CD14-positive monocyte (primary cell): ENCODE measurements around the gene CACNA1C. TPM values are rescaled to one million over a fixed set of nuclear protein-coding genes. Genes with fewer than 3 reads are reported as not detected.

Experiments used
- DNase-seq, 3 donors: peaks; one replicate each; pipeline ENCODE4 v3.0.0-alpha.2; 2011 to 2022
- H2AFZ ChIP-seq: 2 replicates; pipeline ENCODE4 v1.6.0; 2012; ENCODE audit warnings: mild to moderate bottlenecking, low read depth, low read length, inconsistent platforms; ENCODE audit not compliant: insufficient read depth, poor library complexity, severe bottlenecking
- H3K27ac ChIP-seq, 2 donors: 1 replicate in 1 of 2; 2 replicates in 1 of 2; pipeline ENCODE4 v1.5.1; 2012 to 2013; ENCODE audit warnings: low read length in 2 of 2, control low read depth in 1 of 2, inconsistent platforms in 1 of 2, low read depth in 1 of 2, mild to moderate bottlenecking in 1 of 2
- H3K27me3 ChIP-seq, 2 donors: one replicate each; pipeline versions ENCODE4 v1.6.0 to v1.6.1; 2011 to 2013; ENCODE audit warnings: low read length in 2 of 2; ENCODE audit not compliant: control insufficient read depth in 2 of 2, insufficient read depth in 2 of 2
- H3K36me3 ChIP-seq, 2 donors: replicated peaks in 1 of 2; 1 replicate in 1 of 2; 2 replicates in 1 of 2; pipeline versions ENCODE4 v1.5.1 to v1.6.1; 2012 to 2013; ENCODE audit warnings: low read length in 2 of 2, control low read depth in 1 of 2, inconsistent platforms in 1 of 2, mild to moderate bottlenecking in 1 of 2; ENCODE audit not compliant: insufficient read depth in 2 of 2, control insufficient read depth in 1 of 2
- H3K4me1 ChIP-seq, 2 donors: 1 replicate in 1 of 2; 2 replicates in 1 of 2; pipeline versions ENCODE4 v1.5.1 to v1.6.1; 2012 to 2013; ENCODE audit warnings: low read length in 2 of 2, control low read depth in 1 of 2, inconsistent platforms in 1 of 2, mild to moderate bottlenecking in 1 of 2, moderate library complexity in 1 of 2; ENCODE audit not compliant: insufficient read depth in 2 of 2, control insufficient read depth in 1 of 2
- H3K4me2 ChIP-seq: replicated peaks from 2 replicates; pipeline ENCODE3; 2012; ENCODE audit warnings: low read length, moderate library complexity, mild to moderate bottlenecking; ENCODE audit not compliant: poor library complexity, severe bottlenecking; ENCODE audit errors: extremely low read depth
- H3K4me3 ChIP-seq, 3 experiments: fragments of 200-600 bp in 1 of 3; sonication (generic) in 1 of 3; replicated peaks in 1 of 3; 1 replicate in 2 of 3; 2 replicates in 1 of 3; pipeline ENCODE4 v1.5.1; 2011 to 2013; ENCODE audit warnings: low read length in 3 of 3, mild to moderate bottlenecking in 3 of 3, control low read depth in 2 of 3, low read depth in 2 of 3, inconsistent platforms in 1 of 3, moderate library complexity in 1 of 3
- H3K79me2 ChIP-seq: 2 replicates; pipeline ENCODE4 v1.6.0; 2012; ENCODE audit warnings: mild to moderate bottlenecking, control low read depth, inconsistent platforms, low read length, moderate library complexity; ENCODE audit not compliant: insufficient read depth
- H3K9ac ChIP-seq: 2 replicates; pipeline ENCODE4 v1.6.0; 2017; ENCODE audit warnings: low read length, mild to moderate bottlenecking; ENCODE audit not compliant: insufficient read depth, poor library complexity, severe bottlenecking
- H3K9me3 ChIP-seq, 2 donors: replicated peaks in 1 of 2; 1 replicate in 1 of 2; 2 replicates in 1 of 2; pipeline versions ENCODE4 v1.5.1 to v1.6.1; 2012 to 2013; ENCODE audit warnings: low read length in 2 of 2, control low read depth in 1 of 2; ENCODE audit not compliant: control insufficient read depth in 1 of 2, insufficient read depth in 1 of 2
- H4K20me1 ChIP-seq: 2 replicates; pipeline ENCODE4 v1.6.0; 2012; ENCODE audit warnings: mild to moderate bottlenecking, low read length, control low read depth, moderate library complexity; ENCODE audit not compliant: insufficient read depth
- H3K27ac Mint-ChIP-seq, 7 donors: one replicate each; pipeline ENCODE4 v1.8.0; 2020; ENCODE audit warnings: mild to moderate bottlenecking in 7 of 7, mixed read lengths in 7 of 7, moderate library complexity in 6 of 7, inconsistent platforms in 2 of 7
- H3K27me3 Mint-ChIP-seq, 3 donors: one replicate each; pipeline ENCODE4 v1.8.0; 2021 to 2022; ENCODE audit warnings: low read depth in 3 of 3, mild to moderate bottlenecking in 3 of 3, mixed read lengths in 3 of 3, moderate library complexity in 3 of 3, inconsistent platforms in 1 of 3
- H3K36me3 Mint-ChIP-seq, 2 donors: one replicate each; pipeline ENCODE4 v1.8.0; 2020; ENCODE audit warnings: mixed read lengths in 2 of 2, inconsistent platforms in 1 of 2, mild to moderate bottlenecking in 1 of 2
- H3K4me1 Mint-ChIP-seq: one replicate; pipeline ENCODE4 v1.8.0; 2020; ENCODE audit warnings: mild to moderate bottlenecking, mixed read lengths
- H3K4me3 Mint-ChIP-seq, 2 donors: one replicate each; pipeline ENCODE4 v1.8.0; 2020; ENCODE audit warnings: mild to moderate bottlenecking in 2 of 2, mixed read lengths in 2 of 2, moderate library complexity in 1 of 2
- H3K9me3 Mint-ChIP-seq, 7 donors: one replicate each; pipeline ENCODE4 v1.8.0; 2020 to 2022; ENCODE audit warnings: mixed read lengths in 7 of 7, mild to moderate bottlenecking in 6 of 7, moderate library complexity in 6 of 7, inconsistent platforms in 2 of 7
- CTCF ChIP-seq: fragments of 200-600 bp; IDR thresholded peaks from one replicate; pipeline ENCODE4 v1.8.0; 2022; ENCODE audit warnings: antibody characterized with exemption, mild to moderate bottlenecking
- WGBS: methylation state at CpG from one replicate; pipeline ENCODE4 v1.1.5; 2013; ENCODE audit warnings: missing lambda C conversion rate; ENCODE audit not compliant: insufficient coverage; 5-methylcytosine and 5-hydroxymethylcytosine counted together
- intact Hi-C, 2 donors: fragments of 100-400 bp; cut with micrococcal nuclease; formaldehyde crosslinking; loops; one replicate each; pipeline versions ENCODE4 v1.15.0 to v1.15.1; 2023
- polyA plus RNA-seq, 3 donors: library from polyadenylated mRNA; depleted of rRNA in 1 of 3; unstranded in 2 of 3; stranded (reverse) in 1 of 3; fragments of 300-500 nt in 2 of 3; fragments of >200 nt in 1 of 3; fragmentation: Illumina TruSeq in 2 of 3; gene quantifications; 1 replicate in 2 of 3; 2 replicates in 1 of 3; pipeline ENCODE4 v1.2.3, GENCODE V29; 2012 to 2021

Gene CACNA1C
- polyA plus RNA-seq, 3 donors: not detected

- no peaks in the 10 kb centered on the region for H4K20me1 ChIP-seq
- Mint-ChIP-seq H3K36me3 (no peaks in the 10 kb centered on the region), H3K27me3 (peaks cover 0 to 2% (median 0%) of the 10 kb centered on the region in 3 donors), H3K9me3 (peaks cover 0 to 2% (median 0%) of the 10 kb centered on the region in 7 donors), H3K4me3 (no peak overlapping the region), H3K4me1 (no peaks in the 10 kb centered on the region), H3K27ac (no peak overlapping the region)
- no peaks in the 10 kb centered on the region for H3K27me3 ChIP-seq
- H3K36me3 ChIP-seq: no peaks in the 10 kb centered on the region
- H3K9me3 ChIP-seq: no peaks in the 10 kb centered on the region
- no peaks in the 10 kb centered on the region for H3K79me2 ChIP-seq
- no peak for DNase-seq
- no peak overlapping the region for H2AFZ ChIP-seq
- no peaks in the 10 kb centered on the region for H3K4me1 ChIP-seq
- intact Hi-C loops: no loop called here
- TF ChIP-seq CTCF: no peak
- no peak overlapping the region for H3K9ac ChIP-seq
- H3K4me2 ChIP-seq: no peak overlapping the region
- H3K4me3 ChIP-seq: no peak overlapping the region
- WGBS: no CpG with 5 or more reads among the region's 5 CpGs
- no peak overlapping the region for H3K27ac ChIP-seq
Observed at GRCh38 chr12:2487278-2487677, 434.5 kb downstream of the CACNA1C start.

GRCh38 chr12:2488131-2488530 is 435.3 kb downstream of the CACNA1C start:
- Histone ChIP-seq H3K27ac (no peak overlapping the region), H3K4me1 (no peaks in the 10 kb centered on the region), H3K9me3 (no peaks in the 10 kb centered on the region), H2AFZ (no peak overlapping the region), H3K4me3 (no peak overlapping the region), H3K79me2 (no peaks in the 10 kb centered on the region), H3K9ac (no peak overlapping the region), H3K4me2 (no peak overlapping the region), H3K36me3 (no peaks in the 10 kb centered on the region), H3K27me3 (no peaks in the 10 kb centered on the region), H4K20me1 (no peaks in the 10 kb centered on the region)
- Mint-ChIP-seq H3K9me3 (peaks cover 0 to 2% (median 0%) of the 10 kb centered on the region in 7 donors), H3K27ac (no peak overlapping the region), H3K4me3 (no peak overlapping the region), H3K36me3 (no peaks in the 10 kb centered on the region), H3K4me1 (no peaks in the 10 kb centered on the region), H3K27me3 (peaks cover 0 to 2% (median 2%) of the 10 kb centered on the region in 3 donors)
- 98% methylated on average over 10 of the region's 10 CpGs for WGBS
- no peak for DNase-seq
- intact Hi-C loops: no loop called here
- TF ChIP-seq CTCF: no peak
